GM12878 (cell line): Measurements from ENCODE around the gene RNU2-1. TPM values are rescaled to one million over a fixed set of nuclear protein-coding genes. Genes with fewer than 3 reads are reported as not detected.
"Not testable (repeated sequence)": the region's sequence is repeated elsewhere in the genome, so short reads cannot be mapped to it uniquely, and the experiment has no call there.

Experiments
- ATAC-seq: fragments of 200-7000 bp; cut with Tn5 transposase; 3 replicates; pipeline ENCODE4 v1.9.1; 2020; ENCODE audit warnings: mild to moderate bottlenecking, moderate library complexity
- BruUV-seq: library from RNA; stranded (reverse); fragments of 400-500 nt; replicated peaks from 2 replicates; lab custom pipeline; 2021; lab: Mats Ljungman, UMichigan
- CTCF ChIA-PET: fragments of 300-600 bp; sonication (Branson Sonifier 250); formaldehyde crosslinking; extraction: SDS; loops from one replicate; lab custom pipeline; 2021; ENCODE audit warnings: inconsistent platforms; lab: Yijun Ruan, JAX
- POLR2A ChIA-PET: fragments of 350-600 bp; formaldehyde crosslinking; extraction: SDS; loops from one replicate; lab custom pipeline; 2021; ENCODE audit warnings: inconsistent platforms; lab: Charles Lee
- RAD21 ChIA-PET: fragments of 300-600 bp; sonication (Branson Sonifier 250); formaldehyde crosslinking; loops from one replicate; lab custom pipeline; 2023; ENCODE audit warnings: antibody characterized with exemption; ENCODE audit not compliant: unreplicated experiment; lab: Charles Lee
- SMC1A ChIA-PET: fragments of 300-600 bp; sonication (Branson Sonifier 250); formaldehyde crosslinking; loops from one replicate; lab custom pipeline; 2023; ENCODE audit not compliant: unreplicated experiment, uncharacterized antibody; lab: Charles Lee
- DNase-seq: peaks from one replicate; pipeline ENCODE4 v3.0.0-alpha.2; 2011; ENCODE audit warnings: low read depth, low spot score
- FAIRE-seq: peaks from 3 replicates; lab custom pipeline; 2011; peaks lifted over from hg19 to GRCh38; lab: Jason Lieb, UNC
- H2AFZ ChIP-seq: 2 replicates; pipeline ENCODE4 v1.6.0; 2011; ENCODE audit warnings: low read depth, low read length, control low read depth; ENCODE audit not compliant: control insufficient read depth
- H3K27ac ChIP-seq: 2 replicates; pipeline ENCODE4 v1.5.1; 2011; ENCODE audit warnings: control low read depth; ENCODE audit not compliant: control insufficient read depth, insufficient read depth
- H3K27me3 ChIP-seq, 2 experiments: replicated peaks in 1 of 2; 2 replicates each; pipeline versions ENCODE4 v1.6.0 to v1.6.1; 2011; ENCODE audit warnings: low read length in 1 of 2; ENCODE audit not compliant: control insufficient read depth in 2 of 2, insufficient read depth in 2 of 2
- H3K36me3 ChIP-seq, 2 experiments: 2 replicates each; pipeline ENCODE4 v1.5.1; 2011; ENCODE audit warnings: low read length in 1 of 2; ENCODE audit not compliant: control insufficient read depth in 2 of 2, insufficient read depth in 2 of 2
- H3K4me1 ChIP-seq: 2 replicates; pipeline ENCODE4 v1.6.1; 2011; ENCODE audit warnings: mild to moderate bottlenecking, low read length, moderate library complexity, mixed read lengths; ENCODE audit not compliant: control insufficient read depth, insufficient read depth
- H3K4me2 ChIP-seq: 2 replicates; pipeline ENCODE4 v1.6.0; 2011; ENCODE audit warnings: control low read depth; ENCODE audit not compliant: control insufficient read depth, insufficient read depth
- H3K4me3 ChIP-seq: fragments of 200-600 bp; sonication (generic); 2 replicates; pipeline ENCODE4 v1.5.1; 2016
- H3K79me2 ChIP-seq: 2 replicates; pipeline ENCODE4 v1.6.0; 2011; ENCODE audit warnings: low read length; ENCODE audit not compliant: control insufficient read depth, insufficient read depth
- H3K9ac ChIP-seq: 2 replicates; pipeline ENCODE4 v1.8.0; 2011; ENCODE audit warnings: low read length, control low read depth, mixed read lengths; ENCODE audit not compliant: control insufficient read depth, insufficient read depth
- H3K9me3 ChIP-seq: replicated peaks from 3 replicates; pipeline ENCODE4 v1.5.1; 2011; ENCODE audit warnings: mild to moderate bottlenecking, low read length; ENCODE audit not compliant: control insufficient read depth, insufficient read depth
- H4K20me1 ChIP-seq: 2 replicates; pipeline ENCODE4 v1.6.0; 2011; ENCODE audit not compliant: control insufficient read depth, insufficient read depth
- CBX3 ChIP-seq: fragments of 200-600 bp; sonication (generic); IDR thresholded peaks from 2 replicates; pipeline ENCODE4 v1.6.1; 2016; ENCODE audit warnings: low read depth, borderline replicate concordance
- NFYB ChIP-seq: IDR thresholded peaks from 2 replicates; pipeline ENCODE4 v1.6.1; 2011; ENCODE audit warnings: low read depth, mild to moderate bottlenecking, low read length, improper control_type of control experiment, moderate library complexity; ENCODE audit not compliant: insufficient read depth
- RCOR1 ChIP-seq: conservative IDR thresholded peaks from 2 replicates; pipeline ENCODE4 v1.6.1; 2012; ENCODE audit warnings: low read depth, low read length, improper control_type of control experiment
- SREBF1 ChIP-seq: IDR thresholded peaks from 2 replicates; pipeline ENCODE4 v1.6.1; 2012; ENCODE audit warnings: mild to moderate bottlenecking, low read length
- SREBF2 ChIP-seq: IDR thresholded peaks from 2 replicates; pipeline ENCODE4 v1.6.1; 2012; ENCODE audit warnings: mild to moderate bottlenecking, low read length
- SUPT20H ChIP-seq: IDR thresholded peaks from 2 replicates; pipeline ENCODE4 v1.6.1; 2011; ENCODE audit warnings: low read depth, mild to moderate bottlenecking, low read length, moderate library complexity, borderline replicate concordance; ENCODE audit not compliant: control insufficient read depth
- ZNF687 ChIP-seq: fragments of 450-650 bp; IDR thresholded peaks from 2 replicates; pipeline ENCODE4 v1.6.1; 2017; ENCODE audit warnings: mild to moderate bottlenecking, moderate library complexity
- WGBS: methylation state at CpG from one replicate; pipeline ENCODE4 v1.1.6; 2016; ENCODE audit warnings: low lambda C conversion rate; ENCODE audit not compliant: insufficient replicate concordance, insufficient coverage; ENCODE audit errors: missing lambda C conversion rate; 5-methylcytosine and 5-hydroxymethylcytosine counted together
- in situ Hi-C: fragments of 300-500 bp; cut with MboI; formaldehyde crosslinking; loops from 9 replicates; pipeline ENCODE4 v1.14.3; 2018; ENCODE audit warnings: mixed read lengths
- intact Hi-C: fragments of 100-400 bp; cut with micrococcal nuclease; formaldehyde crosslinking; loops from one replicate; pipeline ENCODE4 v1.14.2; 2022; ENCODE audit not compliant: unreplicated experiment
- polyA plus RNA-seq, 11 experiments: library from polyadenylated mRNA; depleted of rRNA in 4 of 11; unstranded in 6 of 11; stranded (reverse) in 5 of 11; fragments of >200 nt; fragmentation: Nextera tagmentation in 4 of 11; fragmentation: Illumina TruSeq in 1 of 11; extraction: Ambion mirVana in 4 of 11; extraction: Trizol in 1 of 11; gene quantifications; 1 replicate in 1 of 11; 2 replicates in 10 of 11; pipeline versions ENCODE4 v1.2.1 to v1.2.3, GENCODE V29; 2011 to 2016; ENCODE audit warnings: inconsistent platforms in 2 of 11, missing spikeins in 2 of 11, low read depth in 1 of 11
- total RNA-seq, 4 experiments: library from RNA; depleted of rRNA in 3 of 4; stranded (reverse); fragments of >200 nt in 3 of 4; fragmentation: Illumina TruSeq in 1 of 4; extraction: Trizol in 1 of 4; gene quantifications; 2 replicates each; pipeline versions ENCODE4 v1.2.1 to v1.2.3, GENCODE V29; 2013 to 2021
- TF ChIP-seq, protein P1 (sequence below): fragments of 150-350 bp; IDR thresholded peaks from 2 replicates; pipeline ENCODE4 v1.6.1; 2016; ENCODE audit warnings: low read depth, low read length

Gene RNU2-1
- total and polyA plus RNA-seq, 10 of the 15 experiments (the other 5 are each of a cell fraction or from before 2014, with no cell fraction given), result 17.5 to 9,631 (median 17.7) TPM; not detected in 7

DNA sequence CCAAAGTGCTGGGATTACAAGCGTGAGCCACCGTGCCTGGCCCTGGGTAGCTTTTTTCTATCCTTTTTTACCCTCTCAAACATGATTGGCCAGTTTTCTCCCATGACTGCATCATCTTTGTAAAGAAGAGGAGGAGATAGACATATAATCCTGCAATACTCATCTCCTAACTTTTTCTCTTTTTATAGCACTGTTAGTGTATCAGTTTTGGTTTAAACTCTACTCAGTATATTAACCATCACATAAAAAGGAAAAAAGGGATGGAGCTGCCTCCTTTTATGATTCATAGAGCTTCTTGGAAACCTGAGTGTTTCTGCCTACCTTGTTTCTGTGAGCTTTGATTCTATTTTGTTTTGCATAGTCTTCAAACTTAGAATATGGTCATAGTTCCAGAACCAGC, 34.1 kb downstream of the RNU2-1 start (continued):
- TF ChIP-seq RCOR1, result no peak
- TF ChIP-seq, protein P1, sequence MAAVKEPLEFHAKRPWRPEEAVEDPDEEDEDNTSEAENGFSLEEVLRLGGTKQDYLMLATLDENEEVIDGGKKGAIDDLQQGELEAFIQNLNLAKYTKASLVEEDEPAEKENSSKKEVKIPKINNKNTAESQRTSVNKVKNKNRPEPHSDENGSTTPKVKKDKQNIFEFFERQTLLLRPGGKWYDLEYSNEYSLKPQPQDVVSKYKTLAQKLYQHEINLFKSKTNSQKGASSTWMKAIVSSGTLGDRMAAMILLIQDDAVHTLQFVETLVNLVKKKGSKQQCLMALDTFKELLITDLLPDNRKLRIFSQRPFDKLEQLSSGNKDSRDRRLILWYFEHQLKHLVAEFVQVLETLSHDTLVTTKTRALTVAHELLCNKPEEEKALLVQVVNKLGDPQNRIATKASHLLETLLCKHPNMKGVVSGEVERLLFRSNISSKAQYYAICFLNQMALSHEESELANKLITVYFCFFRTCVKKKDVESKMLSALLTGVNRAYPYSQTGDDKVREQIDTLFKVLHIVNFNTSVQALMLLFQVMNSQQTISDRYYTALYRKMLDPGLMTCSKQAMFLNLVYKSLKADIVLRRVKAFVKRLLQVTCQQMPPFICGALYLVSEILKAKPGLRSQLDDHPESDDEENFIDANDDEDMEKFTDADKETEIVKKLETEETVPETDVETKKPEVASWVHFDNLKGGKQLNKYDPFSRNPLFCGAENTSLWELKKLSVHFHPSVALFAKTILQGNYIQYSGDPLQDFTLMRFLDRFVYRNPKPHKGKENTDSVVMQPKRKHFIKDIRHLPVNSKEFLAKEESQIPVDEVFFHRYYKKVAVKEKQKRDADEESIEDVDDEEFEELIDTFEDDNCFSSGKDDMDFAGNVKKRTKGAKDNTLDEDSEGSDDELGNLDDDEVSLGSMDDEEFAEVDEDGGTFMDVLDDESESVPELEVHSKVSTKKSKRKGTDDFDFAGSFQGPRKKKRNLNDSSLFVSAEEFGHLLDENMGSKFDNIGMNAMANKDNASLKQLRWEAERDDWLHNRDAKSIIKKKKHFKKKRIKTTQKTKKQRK, result no peak

DNA sequence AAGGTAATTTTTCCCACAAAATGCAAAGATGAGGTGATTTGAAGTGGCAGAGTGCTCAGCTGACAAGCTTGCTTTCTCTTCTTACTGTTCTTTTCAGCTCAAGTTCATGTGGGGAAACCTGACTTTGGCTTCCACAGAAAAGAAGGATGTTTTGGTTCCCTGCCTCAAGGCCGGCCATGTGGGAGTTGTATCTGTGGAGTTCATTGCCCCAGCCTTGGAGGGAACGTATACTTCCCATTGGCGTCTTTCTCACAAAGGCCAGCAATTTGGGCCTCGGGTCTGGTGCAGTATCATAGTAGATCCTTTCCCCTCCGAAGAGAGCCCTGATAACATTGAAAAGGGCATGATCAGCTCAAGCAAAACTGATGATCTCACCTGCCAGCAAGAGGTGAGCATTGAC, 40.5 kb downstream of the RNU2-1 start:
- Histone ChIP-seq H3K27me3 (no peaks in the 10 kb centered on the region), H3K4me3 (no peak overlapping the region), H3K4me1 (no peaks in the 10 kb centered on the region), H3K27ac (no peak overlapping the region), H3K4me2 (no peak overlapping the region), H4K20me1 (no peaks in the 10 kb centered on the region), H3K36me3 (peaks cover 7 to 50% of the 10 kb centered on the region in 2 experiments), H3K9me3 (no peaks in the 10 kb centered on the region), H3K9ac (no peak overlapping the region), H3K79me2 (no peaks in the 10 kb centered on the region), H2AFZ (no peak overlapping the region)
- intact Hi-C loops, result no loop called here
- ChIA-PET POLR2A (no interaction called here), CTCF (no interaction called here), SMC1A (no interaction called here), RAD21 (no interaction called here)
- DNase-seq (no peak), FAIRE-seq (no peak), ATAC-seq (no peak)
- in situ Hi-C loops, result no loop called here
- WGBS, result 82% methylated on average over 5 of the region's 5 CpGs
- TF ChIP-seq CBX3, result no peak
- no peak for TF ChIP-seq NFYB
- TF ChIP-seq ZNF687, result no peak
- TF ChIP-seq SREBF2, result no peak
- TF ChIP-seq SUPT20H, result no peak
- no peak for TF ChIP-seq SREBF1
- BruUV-seq, result no TSS peak

- H3K4me1 ChIP-seq, H2AFZ ChIP-seq, ATAC-seq, in situ Hi-C loops, DNase-seq, FAIRE-seq, H3K27ac ChIP-seq, H3K4me2 ChIP-seq, H3K9ac ChIP-seq, H3K79me2 ChIP-seq, H4K20me1 ChIP-seq, CTCF ChIA-PET, H3K9me3 ChIP-seq, H3K4me3 ChIP-seq, intact Hi-C loops, SMC1A ChIA-PET, H3K27me3 ChIP-seq, RAD21 ChIA-PET, BruUV-seq: not testable (repeated sequence)
- POLR2A ChIA-PET, result interaction anchor here (0.6 kb wide), 1 partner anchor 369 kb away, joined by 3 read pairs; no protein-coding TSS in a partner anchor
- peaks cover 2 to 22% of the 10 kb centered on the region in 2 experiments for H3K36me3 ChIP-seq
- 98% methylated on average over 5 of the region's 5 CpGs for WGBS
Observed at GRCh38 chr17:43186656-43187055, 47.1 kb downstream of the RNU2-1 start.
